Ishikawa (cell line): ENCODE measurements around the gene COL25A1.

ENCODE experiments used
- CEBPB ChIP-seq: IDR thresholded peaks from 2 replicates; pipeline ENCODE4 v1.6.1; 2012
- CREB1 ChIP-seq: IDR thresholded peaks from 2 replicates; pipeline ENCODE4 v1.6.1; 2012; ENCODE audit warnings: low read depth
- EGR1 ChIP-seq: IDR thresholded peaks from 2 replicates; pipeline ENCODE4 v1.6.1; 2012
- EP300 ChIP-seq: IDR thresholded peaks from 2 replicates; pipeline ENCODE4 v1.6.1; 2012; ENCODE audit warnings: borderline replicate concordance
- FOXM1 ChIP-seq: IDR thresholded peaks from 2 replicates; pipeline ENCODE4 v1.6.1; 2012; ENCODE audit warnings: low read depth, borderline replicate concordance
- MAX ChIP-seq: IDR thresholded peaks from 2 replicates; pipeline ENCODE4 v1.6.1; 2012
- NFIC ChIP-seq: IDR thresholded peaks from 2 replicates; pipeline ENCODE4 v1.6.1; 2012
- RAD21 ChIP-seq: IDR thresholded peaks from 2 replicates; pipeline ENCODE4 v1.6.1; 2012; ENCODE audit warnings: low read depth
- REST ChIP-seq: IDR thresholded peaks from 2 replicates; pipeline ENCODE4 v1.6.1; 2012; ENCODE audit warnings: low read depth, mild to moderate bottlenecking
- TAF1 ChIP-seq: IDR thresholded peaks from 2 replicates; pipeline ENCODE4 v1.6.1; 2012; ENCODE audit warnings: low read depth, mild to moderate bottlenecking
- TCF12 ChIP-seq: IDR thresholded peaks from 2 replicates; pipeline ENCODE4 v1.6.1; 2012; ENCODE audit warnings: low read depth
- TEAD4 ChIP-seq: IDR thresholded peaks from 2 replicates; pipeline ENCODE4 v1.6.1; 2012
- USF1 ChIP-seq: IDR thresholded peaks from 2 replicates; pipeline ENCODE4 v1.6.1; 2012
- YY1 ChIP-seq: IDR thresholded peaks from 2 replicates; pipeline ENCODE4 v1.6.1; 2012; ENCODE audit warnings: low read depth
- ZBTB7A ChIP-seq: IDR thresholded peaks from 2 replicates; pipeline ENCODE4 v1.6.1; 2012; ENCODE audit warnings: low read depth

COL25A1 gene

GRCh38 chr4:108828620-108829019 lies 473.8 kb downstream of the COL25A1 start:
- no peak for TF ChIP-seq EGR1

- no peak for TF ChIP-seq REST
- no peak for TF ChIP-seq TEAD4
- no peak for TF ChIP-seq CREB1
- TF ChIP-seq MAX, result no peak
- no peak for TF ChIP-seq TAF1
- TF ChIP-seq EP300, result no peak
- no peak for TF ChIP-seq NFIC
- no peak for TF ChIP-seq RAD21
- TF ChIP-seq CEBPB, result no peak
- no peak for TF ChIP-seq TCF12
- TF ChIP-seq EGR1, result no peak
- TF ChIP-seq ZBTB7A, result no peak
- no peak for TF ChIP-seq USF1
- no peak for TF ChIP-seq FOXM1
- no peak for TF ChIP-seq YY1
These were observed 476.7 kb downstream of the COL25A1 start for GRCh38 chr4:108825737-108826136.

GRCh38 chr4:108821351-108821930 lies 481.0 kb downstream of the COL25A1 start:
- TF ChIP-seq USF1 (no peak), EGR1 (no peak), CREB1 (no peak), EP300 (no peak), YY1 (no peak)

GRCh38 chr4:108820492-108821350 lies 481.7 kb downstream of the COL25A1 start:
- TF ChIP-seq NFIC, result no peak
- TF ChIP-seq CREB1, result no peak
- no peak for TF ChIP-seq RAD21
- TF ChIP-seq USF1, result no peak
- no peak for TF ChIP-seq TEAD4
- TF ChIP-seq EP300, result no peak

- TF ChIP-seq TAF1 (no peak), CEBPB (no peak), TEAD4 (no peak), FOXM1 (no peak), CREB1 (no peak), USF1 (no peak), REST (no peak), RAD21 (no peak)
These were observed 488.1 kb downstream of the COL25A1 start for GRCh38 chr4:108814326-108814725.

- TF ChIP-seq REST (no peak), ZBTB7A (no peak), TCF12 (no peak), USF1 (no peak), MAX (no peak), TEAD4 (no peak), EP300 (no peak), CEBPB (no peak), YY1 (no peak), RAD21 (no peak), CREB1 (no peak), NFIC (no peak), EGR1 (no peak), TAF1 (no peak)
These were observed 489.2 kb downstream of the COL25A1 start for GRCh38 chr4:108813261-108813660.
